ENCODE data around the gene ALOX15B.

GRCh38 chr17:7992924-7993323 is 45.9 kb upstream of the ALOX15B start:
- TF ChIP-seq EZH2 (IDR thresholded peaks at IDR 0.05; ENCODE audit: insufficient read depth, poor library complexity, severe bottlenecking), result no peak
- TF ChIP-seq EZH2phosphoT487 (IDR thresholded peaks at IDR 0.05; ENCODE audit: insufficient read depth, low read depth), result no peak
